OCI-LY3 (cell line): Measurements from ENCODE around the gene CARS2.

Source experiments
- EZH2phosphoT487 ChIP-seq: fragments of 200-600 bp; shearing (Covaris generic); IDR thresholded peaks from 2 replicates; pipeline ENCODE4 v1.6.1; 2018; ENCODE audit warnings: antibody characterized with exemption, mixed run types, low read depth
- TF ChIP-seq, protein P1 (sequence below): fragments of 200-600, 300-600 bp; sonication (generic); IDR thresholded peaks from 2 replicates; pipeline ENCODE4 v1.5.1; 2014; ENCODE audit warnings: antibody characterized with exemption, low read length, low read depth

DNA sequence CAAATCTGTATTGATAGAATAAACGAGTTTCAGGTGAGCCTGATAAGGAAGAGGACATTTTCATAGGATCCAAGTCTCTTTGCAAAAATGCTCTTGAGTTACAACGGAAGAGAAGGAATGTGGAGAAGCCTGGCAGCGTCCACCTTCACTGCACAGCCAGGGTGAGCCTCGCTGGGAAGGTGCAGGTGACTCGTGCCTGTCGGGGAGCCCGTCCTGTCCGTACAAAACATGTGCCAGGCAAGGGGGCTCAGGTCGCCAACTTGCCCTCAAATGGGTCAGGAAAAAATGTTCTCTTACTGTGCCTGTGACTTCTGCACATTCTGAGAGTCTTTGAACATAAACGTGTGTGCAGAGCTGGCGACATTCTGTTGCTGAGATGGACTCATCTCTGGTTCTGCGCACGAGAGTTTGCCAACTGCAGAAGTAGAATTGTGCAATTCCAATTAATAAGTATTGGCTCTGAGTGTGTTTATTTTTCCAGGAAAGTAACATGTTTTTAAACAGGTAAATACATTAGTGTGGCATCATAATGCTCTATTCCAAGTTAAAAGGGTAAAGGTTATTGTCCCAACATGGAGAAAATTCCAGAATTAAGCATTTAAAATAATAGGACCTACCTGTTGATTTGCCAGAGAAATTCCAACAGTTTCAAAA, 62.0 kb downstream of the CARS2 start:
- TF ChIP-seq EZH2phosphoT487, result no peak
- TF ChIP-seq, protein P1, sequence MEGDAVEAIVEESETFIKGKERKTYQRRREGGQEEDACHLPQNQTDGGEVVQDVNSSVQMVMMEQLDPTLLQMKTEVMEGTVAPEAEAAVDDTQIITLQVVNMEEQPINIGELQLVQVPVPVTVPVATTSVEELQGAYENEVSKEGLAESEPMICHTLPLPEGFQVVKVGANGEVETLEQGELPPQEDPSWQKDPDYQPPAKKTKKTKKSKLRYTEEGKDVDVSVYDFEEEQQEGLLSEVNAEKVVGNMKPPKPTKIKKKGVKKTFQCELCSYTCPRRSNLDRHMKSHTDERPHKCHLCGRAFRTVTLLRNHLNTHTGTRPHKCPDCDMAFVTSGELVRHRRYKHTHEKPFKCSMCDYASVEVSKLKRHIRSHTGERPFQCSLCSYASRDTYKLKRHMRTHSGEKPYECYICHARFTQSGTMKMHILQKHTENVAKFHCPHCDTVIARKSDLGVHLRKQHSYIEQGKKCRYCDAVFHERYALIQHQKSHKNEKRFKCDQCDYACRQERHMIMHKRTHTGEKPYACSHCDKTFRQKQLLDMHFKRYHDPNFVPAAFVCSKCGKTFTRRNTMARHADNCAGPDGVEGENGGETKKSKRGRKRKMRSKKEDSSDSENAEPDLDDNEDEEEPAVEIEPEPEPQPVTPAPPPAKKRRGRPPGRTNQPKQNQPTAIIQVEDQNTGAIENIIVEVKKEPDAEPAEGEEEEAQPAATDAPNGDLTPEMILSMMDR, result no peak
